Measurements from ENCODE around the gene CPPED1.

DNA sequence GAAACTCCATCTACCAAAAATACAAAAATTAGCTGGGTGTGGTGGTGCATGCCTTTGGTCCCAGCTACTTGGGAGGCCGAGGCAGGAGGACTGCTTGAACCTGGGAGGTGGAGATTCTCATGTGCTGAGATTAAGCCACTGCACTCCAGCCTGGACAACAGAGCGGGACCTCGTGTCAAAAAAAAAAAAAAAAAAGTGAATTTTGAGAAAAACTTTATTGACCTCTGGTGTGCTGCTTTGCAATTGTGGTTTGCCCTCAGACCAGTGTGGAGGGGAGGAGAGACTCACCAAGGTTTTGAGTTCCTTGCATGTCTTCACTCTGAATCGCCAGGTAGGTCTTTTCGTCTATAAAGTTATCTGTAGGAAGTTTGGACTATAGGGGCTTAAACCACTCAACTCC lies 145.2 kb downstream of the CPPED1 start:
- TF ChIP-seq, protein P1, sequence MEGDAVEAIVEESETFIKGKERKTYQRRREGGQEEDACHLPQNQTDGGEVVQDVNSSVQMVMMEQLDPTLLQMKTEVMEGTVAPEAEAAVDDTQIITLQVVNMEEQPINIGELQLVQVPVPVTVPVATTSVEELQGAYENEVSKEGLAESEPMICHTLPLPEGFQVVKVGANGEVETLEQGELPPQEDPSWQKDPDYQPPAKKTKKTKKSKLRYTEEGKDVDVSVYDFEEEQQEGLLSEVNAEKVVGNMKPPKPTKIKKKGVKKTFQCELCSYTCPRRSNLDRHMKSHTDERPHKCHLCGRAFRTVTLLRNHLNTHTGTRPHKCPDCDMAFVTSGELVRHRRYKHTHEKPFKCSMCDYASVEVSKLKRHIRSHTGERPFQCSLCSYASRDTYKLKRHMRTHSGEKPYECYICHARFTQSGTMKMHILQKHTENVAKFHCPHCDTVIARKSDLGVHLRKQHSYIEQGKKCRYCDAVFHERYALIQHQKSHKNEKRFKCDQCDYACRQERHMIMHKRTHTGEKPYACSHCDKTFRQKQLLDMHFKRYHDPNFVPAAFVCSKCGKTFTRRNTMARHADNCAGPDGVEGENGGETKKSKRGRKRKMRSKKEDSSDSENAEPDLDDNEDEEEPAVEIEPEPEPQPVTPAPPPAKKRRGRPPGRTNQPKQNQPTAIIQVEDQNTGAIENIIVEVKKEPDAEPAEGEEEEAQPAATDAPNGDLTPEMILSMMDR (IDR thresholded peaks at IDR 0.05): no peak
- no peak for TF ChIP-seq POLR2A (IDR thresholded peaks at IDR 0.05)

Measured in prostate gland (tissue), 2 donors.